Thyroid gland (tissue), 4 donors: Measurements from ENCODE around the gene HOXD8. TPM values are rescaled to one million over a fixed set of nuclear protein-coding genes. Genes with fewer than 3 reads are reported as not detected.
A peak's percentile ranks its signal among the peaks of the same experiment; 100 is the strongest.

Experiments
- DNase-seq, 2 donors: peaks; one replicate each; pipeline ENCODE4 v3.0.0-alpha.2; 2019
- H3K27ac ChIP-seq, 3 donors: fragments of 200-600 bp; sonication (generic); 1 replicate in 2 of 3; 2 replicates in 1 of 3; pipeline ENCODE4 v1.5.1; 2016 to 2019; ENCODE audit warnings: mild to moderate bottlenecking in 1 of 3, moderate library complexity in 1 of 3
- H3K27me3 ChIP-seq: fragments of 200-600 bp; sonication (generic); one replicate; pipeline ENCODE4 v1.5.1; 2019
- H3K36me3 ChIP-seq, 2 donors: fragments of 200-600 bp; sonication (generic); one replicate each; pipeline ENCODE4 v1.5.1; 2016 to 2019
- H3K4me1 ChIP-seq, 2 donors: fragments of 200-600 bp; sonication (generic); one replicate each; pipeline ENCODE4 v1.5.1; 2017 to 2019
- H3K4me3 ChIP-seq, 3 donors: fragments of 200-600 bp; sonication (generic); replicated peaks in 1 of 3; 1 replicate in 2 of 3; 2 replicates in 1 of 3; pipeline ENCODE4 v1.5.1; 2016; ENCODE audit warnings: mild to moderate bottlenecking in 1 of 3
- H3K9me3 ChIP-seq: fragments of 200-600 bp; sonication (generic); one replicate; pipeline ENCODE4 v1.5.1; 2017
- POLR2A ChIP-seq, 2 donors: fragments of 450-650 bp; IDR thresholded peaks; one replicate each; pipeline ENCODE4 v1.6.1; 2017; ENCODE audit warnings: antibody characterized with exemption in 2 of 2, mild to moderate bottlenecking in 2 of 2, moderate library complexity in 1 of 2
- WGBS, 2 donors: methylation state at CpG; one replicate each; pipeline ENCODE4 v1.1.5; 2017; 5-methylcytosine and 5-hydroxymethylcytosine counted together
- intact Hi-C: fragments of 100-400 bp; cut with DNase I; formaldehyde crosslinking; loops from one replicate; pipeline ENCODE4 v1.15.1; 2023
- total RNA-seq, 4 donors: library from RNA; depleted of rRNA; stranded (reverse); fragments of >200 nt; gene quantifications; one replicate each; pipeline ENCODE4 v1.2.3, GENCODE V29; 2016
- TF ChIP-seq, protein P1 (sequence below), 6 experiments: fragments of 200-600 bp in 3 of 6; fragments of 450-650 bp in 3 of 6; sonication (generic) in 3 of 6; IDR thresholded peaks; one replicate each; pipeline ENCODE4 v1.5.1; 2016 to 2019; ENCODE audit warnings: antibody characterized with exemption in 6 of 6, mild to moderate bottlenecking in 2 of 6, inconsistent platforms in 1 of 6, moderate library complexity in 1 of 6

Gene HOXD8
- total RNA-seq, 4 donors from 2014 or later, result 4.1 to 24.9 (median 9.9) TPM

DNA sequence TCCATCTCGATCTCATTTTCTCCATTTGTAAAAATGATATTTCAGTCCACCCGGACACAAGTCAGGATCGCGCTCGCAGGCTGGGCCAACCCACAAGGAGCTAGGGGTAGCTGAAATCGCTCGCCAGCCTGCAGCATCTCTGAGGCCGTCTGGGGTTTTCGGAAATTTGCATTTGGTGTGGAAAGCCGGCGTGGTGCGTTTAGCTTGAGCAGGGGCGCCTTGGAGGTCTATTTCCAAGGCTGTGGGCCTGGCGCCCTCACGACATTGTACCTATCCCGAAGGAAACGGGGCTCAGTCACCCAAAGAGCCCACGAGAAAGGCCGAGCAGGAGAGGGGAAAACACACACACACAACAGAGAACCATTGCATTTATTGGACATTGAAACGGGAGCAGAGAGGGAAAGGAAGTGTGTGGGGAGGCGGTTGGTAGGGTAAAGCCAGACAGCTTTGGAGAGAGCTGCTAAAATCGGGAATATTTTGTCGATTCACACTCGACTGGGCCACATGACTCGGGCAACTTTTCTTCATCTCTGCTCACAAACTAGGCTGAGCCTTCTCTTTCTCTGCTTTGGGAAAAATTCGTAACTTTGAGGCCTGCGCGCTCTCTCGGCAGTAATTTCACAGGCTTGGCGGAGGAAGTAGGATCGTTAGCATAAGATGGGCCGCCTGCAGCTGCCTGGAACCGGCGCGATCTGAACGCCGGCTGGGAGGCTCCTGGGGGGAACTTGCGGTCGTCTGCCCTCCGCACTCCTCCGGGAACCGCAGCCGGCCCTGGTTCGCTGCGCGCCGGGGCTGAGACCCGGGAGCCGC, 1.1 kb upstream of the HOXD8 start:
- peaks cover 70% of the 10 kb centered on the region for H3K27me3 ChIP-seq
- H3K9me3 ChIP-seq, result no peaks in the 10 kb centered on the region
- WGBS, 2 donors, result 16 to 22% methylated on average over 41 to 49 of the region's 49 CpGs
- no peak overlapping the region for H3K4me3 ChIP-seq
- H3K36me3 ChIP-seq, result no peaks in the 10 kb centered on the region
- no peak for TF ChIP-seq POLR2A (IDR thresholded peaks at IDR 0.05)
- TF ChIP-seq, protein P1, sequence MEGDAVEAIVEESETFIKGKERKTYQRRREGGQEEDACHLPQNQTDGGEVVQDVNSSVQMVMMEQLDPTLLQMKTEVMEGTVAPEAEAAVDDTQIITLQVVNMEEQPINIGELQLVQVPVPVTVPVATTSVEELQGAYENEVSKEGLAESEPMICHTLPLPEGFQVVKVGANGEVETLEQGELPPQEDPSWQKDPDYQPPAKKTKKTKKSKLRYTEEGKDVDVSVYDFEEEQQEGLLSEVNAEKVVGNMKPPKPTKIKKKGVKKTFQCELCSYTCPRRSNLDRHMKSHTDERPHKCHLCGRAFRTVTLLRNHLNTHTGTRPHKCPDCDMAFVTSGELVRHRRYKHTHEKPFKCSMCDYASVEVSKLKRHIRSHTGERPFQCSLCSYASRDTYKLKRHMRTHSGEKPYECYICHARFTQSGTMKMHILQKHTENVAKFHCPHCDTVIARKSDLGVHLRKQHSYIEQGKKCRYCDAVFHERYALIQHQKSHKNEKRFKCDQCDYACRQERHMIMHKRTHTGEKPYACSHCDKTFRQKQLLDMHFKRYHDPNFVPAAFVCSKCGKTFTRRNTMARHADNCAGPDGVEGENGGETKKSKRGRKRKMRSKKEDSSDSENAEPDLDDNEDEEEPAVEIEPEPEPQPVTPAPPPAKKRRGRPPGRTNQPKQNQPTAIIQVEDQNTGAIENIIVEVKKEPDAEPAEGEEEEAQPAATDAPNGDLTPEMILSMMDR (IDR thresholded peaks at IDR 0.05), result no peak
- H3K27ac ChIP-seq, result peak overlapping the region in 1 of 3 donors; percentile 36
- peaks cover 5 to 15% of the 10 kb centered on the region in 2 donors for H3K4me1 ChIP-seq
- DNase-seq, result no peak
- intact Hi-C loops, result loop anchor here (5.0 to 10.0 kb wide), 3 partner anchors 429 to 1016 kb away; no protein-coding TSS in a partner anchor

DNA sequence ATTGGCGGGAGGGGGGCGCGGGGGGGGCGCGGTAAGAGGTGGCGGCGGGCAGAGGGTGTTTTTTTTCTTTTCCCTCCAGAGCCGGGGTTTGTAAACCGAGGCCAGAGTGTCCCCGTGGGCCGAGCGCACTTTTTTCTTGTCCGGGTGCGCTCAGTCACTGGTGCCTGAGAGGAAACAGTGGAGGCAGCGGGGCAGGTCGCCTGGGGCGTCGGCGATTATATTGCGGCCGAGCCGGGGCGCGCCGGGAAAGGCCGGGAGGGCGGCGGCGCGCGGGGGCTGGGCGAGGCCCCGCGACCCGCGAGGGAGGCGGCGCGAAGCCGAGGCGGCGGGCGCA, 275 bp downstream of the HOXD8 start:
- Histone ChIP-seq H3K4me1 (peaks cover 5 to 14% of the 10 kb centered on the region in 2 donors), H3K4me3 (peak overlapping the region in 1 of 3 donors; percentile 19), H3K9me3 (no peaks in the 10 kb centered on the region), H3K27me3 (peaks cover 68% of the 10 kb centered on the region), H3K36me3 (no peaks in the 10 kb centered on the region), H3K27ac (peak overlapping the region in 2 of 3 donors; percentile 4 to 36)
- no peak for DNase-seq
- WGBS, 2 donors, result 0 to 14% methylated on average over 11 to 13 of the region's 43 CpGs
- TF ChIP-seq, protein P1 (IDR thresholded peaks at IDR 0.05), result no peak
- no peak for TF ChIP-seq POLR2A (IDR thresholded peaks at IDR 0.05)
- intact Hi-C loops, result loop anchor here (5.0 to 10.0 kb wide), 3 partner anchors 428 to 1015 kb away; no protein-coding TSS in a partner anchor

DNA sequence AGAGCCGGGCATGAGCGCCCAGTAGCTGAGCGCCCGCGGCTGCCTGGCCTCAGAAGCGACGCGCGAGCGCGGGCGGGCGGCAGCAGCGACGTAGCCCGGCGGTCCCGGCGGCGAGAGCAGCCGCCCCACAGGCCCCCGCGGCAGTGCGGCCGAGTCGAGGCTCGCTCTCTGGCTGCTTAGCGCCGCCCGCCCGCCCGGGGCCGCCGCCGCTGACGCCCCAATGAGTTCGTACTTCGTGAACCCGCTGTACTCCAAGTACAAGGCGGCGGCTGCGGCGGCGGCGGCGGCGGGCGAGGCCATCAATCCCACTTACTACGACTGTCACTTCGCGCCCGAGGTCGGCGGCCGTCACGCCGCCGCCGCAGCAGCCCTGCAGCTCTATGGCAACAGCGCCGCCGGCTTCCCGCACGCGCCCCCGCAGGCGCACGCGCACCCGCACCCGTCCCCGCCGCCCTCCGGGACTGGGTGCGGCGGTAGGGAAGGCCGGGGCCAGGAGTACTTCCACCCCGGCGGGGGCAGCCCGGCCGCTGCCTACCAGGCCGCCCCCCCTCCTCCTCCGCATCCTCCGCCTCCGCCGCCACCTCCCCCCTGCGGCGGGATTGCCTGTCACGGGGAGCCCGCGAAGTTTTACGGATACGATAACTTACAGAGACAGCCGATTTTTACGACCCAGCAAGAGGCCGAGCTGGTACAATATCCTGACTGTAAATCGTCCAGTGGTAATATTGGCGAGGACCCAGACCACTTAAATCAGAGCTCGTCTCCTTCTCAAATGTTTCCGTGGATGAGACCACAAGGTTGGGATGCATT, 847 bp downstream of the HOXD8 start:
- intact Hi-C loops, result no loop called here
- TF ChIP-seq POLR2A (IDR thresholded peaks at IDR 0.05), result no peak
- TF ChIP-seq, protein P1 (IDR thresholded peaks at IDR 0.05), result no peak
- Histone ChIP-seq H3K27me3 (peaks cover 67% of the 10 kb centered on the region), H3K4me1 (peaks cover 5 to 14% of the 10 kb centered on the region in 2 donors), H3K9me3 (no peaks in the 10 kb centered on the region), H3K36me3 (no peaks in the 10 kb centered on the region), H3K4me3 (peak overlapping the region in 1 of 3 donors; percentile 23), H3K27ac (peak overlapping the region; percentile 12 to 54 (median 50))
- no peak for DNase-seq
- 3 to 8% methylated on average over 21 to 60 of the region's 100 CpGs for WGBS, 2 donors

DNA sequence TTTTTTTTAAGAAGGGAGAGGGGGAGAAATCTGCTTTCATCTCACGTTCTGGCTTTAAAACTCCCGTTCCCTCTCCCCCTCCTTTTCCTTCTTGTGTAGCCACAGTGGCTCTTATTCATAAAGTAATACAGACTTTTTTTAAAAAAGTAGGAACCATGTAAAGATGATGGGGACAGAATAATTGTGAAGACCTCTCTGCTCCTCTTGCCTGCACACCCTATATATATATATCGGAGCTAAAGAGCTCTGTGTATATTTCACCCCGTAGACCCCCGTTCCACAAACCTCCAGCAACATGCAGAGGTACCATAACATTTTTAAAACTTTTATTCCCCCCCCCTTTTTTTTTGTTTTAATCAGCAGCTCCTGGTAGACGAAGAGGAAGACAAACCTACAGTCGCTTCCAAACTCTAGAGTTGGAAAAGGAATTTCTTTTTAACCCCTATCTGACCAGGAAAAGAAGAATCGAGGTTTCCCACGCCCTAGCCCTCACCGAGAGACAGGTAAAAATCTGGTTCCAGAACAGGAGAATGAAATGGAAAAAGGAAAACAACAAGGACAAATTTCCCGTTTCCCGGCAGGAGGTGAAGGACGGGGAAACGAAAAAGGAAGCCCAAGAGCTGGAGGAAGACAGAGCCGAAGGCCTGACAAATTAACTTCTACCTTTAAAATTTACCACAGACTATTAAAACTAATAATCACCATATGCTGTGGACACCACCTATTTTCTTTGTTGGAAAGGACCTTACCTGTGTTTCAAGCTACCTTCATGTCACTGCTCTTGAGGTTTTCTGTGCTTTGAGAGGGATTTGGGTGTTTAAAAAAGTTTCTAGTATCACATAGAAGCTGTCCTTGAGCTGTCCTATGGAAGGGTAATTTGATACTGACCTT, 1.7 kb downstream of the HOXD8 start:
- DNase-seq, result no peak
- WGBS, 2 donors, result 13 to 17% methylated on average over 15 of the region's 15 CpGs
- intact Hi-C loops, result no loop called here
- Histone ChIP-seq H3K4me3 (peak overlapping the region in 1 of 3 donors; percentile 23), H3K27me3 (peaks cover 65% of the 10 kb centered on the region), H3K9me3 (no peaks in the 10 kb centered on the region), H3K4me1 (peaks cover 5 to 14% of the 10 kb centered on the region in 2 donors), H3K36me3 (no peaks in the 10 kb centered on the region), H3K27ac (peak overlapping the region in 2 of 3 donors; percentile 50 to 54)
- TF ChIP-seq, protein P1 (IDR thresholded peaks at IDR 0.05), result no peak
- no peak for TF ChIP-seq POLR2A (IDR thresholded peaks at IDR 0.05)
